T-helper 1 cell treated with Interleukin-12 subunit alpha and Interleukin-12 subunit beta and Interleukin-4 antibody, amounts not matched to agents 30 μg/mL and 1 μg/mL, for 36 hours (primary cell): ENCODE measurements around the gene MAP4K3.
"Not testable (repeated sequence)": the region's sequence is repeated elsewhere in the genome, so short reads cannot be mapped to it uniquely, and the experiment has no call there.

ENCODE experiments used
- H3K27ac Mint-ChIP-seq: one replicate; pipeline ENCODE4 v1.8.0; 2021; ENCODE audit warnings: mild to moderate bottlenecking, mixed read lengths
- H3K27me3 Mint-ChIP-seq: one replicate; pipeline ENCODE4 v1.8.0; 2021; ENCODE audit warnings: low read depth, mixed read lengths
- H3K36me3 Mint-ChIP-seq: one replicate; pipeline ENCODE4 v1.8.0; 2021; ENCODE audit warnings: low read depth, mixed read lengths
- H3K4me1 Mint-ChIP-seq: one replicate; pipeline ENCODE4 v1.8.0; 2021; ENCODE audit warnings: low read depth, mixed read lengths
- H3K4me3 Mint-ChIP-seq: one replicate; pipeline ENCODE4 v1.8.0; 2021; ENCODE audit warnings: mild to moderate bottlenecking, moderate library complexity, mixed read lengths
- H3K9me3 Mint-ChIP-seq: one replicate; pipeline ENCODE4 v1.8.0; 2021; ENCODE audit warnings: mixed read lengths

The MAP4K3 gene

GRCh38 chr2:39247512-39248043, 189.5 kb downstream of the MAP4K3 start:
- Mint-ChIP-seq H3K27me3 (peaks cover under 1% of the 10 kb centered on the region), H3K27ac (no peak overlapping the region), H3K9me3 (peaks cover 4% of the 10 kb centered on the region), H3K4me1 (peaks cover 17% of the 10 kb centered on the region), H3K36me3 (peaks cover 8% of the 10 kb centered on the region), H3K4me3 (no peak overlapping the region)

DNA sequence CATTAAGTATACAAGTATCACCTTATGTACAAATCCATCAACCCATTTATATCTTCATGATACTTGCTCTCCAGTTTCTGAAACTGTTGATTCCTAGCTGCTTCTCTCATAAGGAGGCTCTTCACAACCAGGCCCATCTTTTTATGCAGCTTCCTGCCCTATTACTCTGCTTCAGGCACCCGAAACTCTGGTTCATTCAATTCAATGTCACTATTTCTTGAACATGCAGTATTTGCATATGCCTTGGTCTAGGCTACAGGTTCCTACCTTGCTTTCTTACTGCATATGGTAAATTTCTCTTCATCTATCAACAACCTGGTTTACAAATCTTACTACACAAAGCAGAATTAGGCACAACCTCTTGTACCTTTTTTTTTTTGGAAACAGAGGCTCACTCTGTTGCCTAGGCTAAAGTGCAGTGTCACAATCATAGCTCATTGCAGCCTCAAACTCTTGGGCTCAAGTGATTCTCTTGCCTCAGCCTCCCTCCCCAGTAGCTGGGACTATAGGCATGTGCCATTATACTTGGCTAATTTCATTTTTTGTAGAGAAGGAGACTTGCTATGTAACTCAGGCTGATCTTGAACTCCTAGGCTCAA, 190.6 kb downstream of the MAP4K3 start:
- Mint-ChIP-seq H3K9me3 (peaks cover 3% of the 10 kb centered on the region), H3K36me3 (peaks cover 9% of the 10 kb centered on the region), H3K27me3 (peaks cover 4% of the 10 kb centered on the region), H3K27ac (no peak overlapping the region), H3K4me3 (peak overlapping the region; percentile 6), H3K4me1 (peaks cover 17% of the 10 kb centered on the region)

- H3K4me3 Mint-ChIP-seq, result peak overlapping the region; percentile 77
- H3K36me3 Mint-ChIP-seq, H3K27me3 Mint-ChIP-seq, H3K27ac Mint-ChIP-seq, H3K9me3 Mint-ChIP-seq: not testable (repeated sequence)
- H3K4me1 Mint-ChIP-seq, result peaks cover 14% of the 10 kb centered on the region
Observed at GRCh38 chr2:39244963-39245625, 192.0 kb downstream of the MAP4K3 start.

DNA sequence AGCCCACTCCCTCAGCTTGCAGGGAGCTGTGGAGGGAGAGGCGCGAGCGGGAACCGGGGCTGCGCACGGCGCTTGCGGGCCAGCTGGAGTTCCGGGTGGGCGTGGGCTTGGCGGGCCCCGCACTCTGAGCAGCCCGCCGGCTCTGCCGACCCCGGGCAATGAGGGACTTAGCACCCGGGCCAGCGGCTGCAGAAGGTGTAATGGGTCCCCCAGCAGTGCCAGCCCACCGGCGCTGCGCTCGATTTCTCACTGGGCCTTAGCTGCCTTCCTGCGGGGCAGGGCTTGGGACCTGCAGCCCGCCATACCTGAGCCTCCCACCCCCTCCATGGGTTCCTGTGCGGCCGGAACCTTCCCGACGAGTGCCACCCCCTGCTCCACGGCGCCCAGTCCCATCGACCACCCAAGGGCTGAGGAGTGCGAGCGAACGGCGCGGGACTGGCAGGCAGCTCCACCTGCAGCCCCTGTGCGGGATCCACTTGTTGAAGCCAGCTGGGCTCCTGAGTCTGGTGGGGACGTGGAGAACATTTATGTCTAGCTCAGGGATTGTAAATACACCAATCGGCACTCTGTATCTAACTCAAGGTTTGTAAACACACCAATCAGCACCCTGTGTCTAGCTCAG, 192.7 kb downstream of the MAP4K3 start:
- H3K4me1 Mint-ChIP-seq, result peaks cover 14% of the 10 kb centered on the region
- H3K27ac Mint-ChIP-seq, H3K36me3 Mint-ChIP-seq, H3K9me3 Mint-ChIP-seq, H3K27me3 Mint-ChIP-seq: not testable (repeated sequence)
- peak overlapping the region; percentile 77 for H3K4me3 Mint-ChIP-seq

DNA sequence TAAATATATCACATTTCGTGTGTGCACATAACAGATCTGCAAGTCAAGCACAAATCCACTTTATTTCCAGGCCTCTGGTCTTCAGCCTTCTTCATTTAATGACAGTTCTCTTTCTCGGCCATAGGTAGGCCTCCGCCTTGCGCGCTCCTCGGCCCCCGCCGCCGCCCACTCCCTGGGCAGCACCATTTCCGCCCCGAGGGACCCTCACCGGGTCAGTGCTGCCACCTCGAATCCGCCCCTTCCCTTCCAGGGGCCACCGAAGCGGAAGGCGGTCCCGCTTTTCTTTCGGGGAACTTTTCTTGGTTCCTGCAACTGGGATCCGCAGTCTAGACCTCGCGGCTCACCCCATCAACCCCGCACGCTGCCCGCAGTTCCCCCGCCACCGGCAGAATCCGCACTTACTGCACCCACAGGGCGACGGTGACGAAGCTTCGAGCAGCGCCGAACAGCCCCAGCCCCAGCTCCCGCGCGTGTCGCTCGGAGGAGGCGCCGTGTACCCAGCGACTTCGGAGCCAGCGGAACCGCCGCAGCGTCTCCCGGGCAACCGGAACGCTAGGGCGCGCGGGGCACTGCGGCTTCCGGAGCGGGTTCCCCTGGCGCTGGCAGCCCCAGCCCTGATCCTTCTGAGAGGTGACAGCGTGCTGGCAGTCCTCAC, 193.5 kb downstream of the MAP4K3 start, which contains the start of gene CDKL4:
CDKL4 (minus strand) TSS at position 502 of the 655 bp plus-strand sequence.
- Mint-ChIP-seq H3K27ac (no peak within 1 kb of the TSS), H3K9me3 (no peaks in the 10 kb centered on the region), H3K4me3 (peak within 1 kb of the TSS; percentile 77), H3K4me1 (peaks cover 14% of the 10 kb centered on the region), H3K27me3 (peaks cover 4% of the 10 kb centered on the region), H3K36me3 (peaks cover 2% of the 10 kb centered on the region)

GRCh38 chr2:39241588-39241987, 195.5 kb downstream of the MAP4K3 start:
- Mint-ChIP-seq H3K36me3 (peaks cover 2% of the 10 kb centered on the region), H3K27me3 (peaks cover 4% of the 10 kb centered on the region), H3K27ac (no peak overlapping the region), H3K9me3 (no peaks in the 10 kb centered on the region), H3K4me1 (peaks cover 14% of the 10 kb centered on the region), H3K4me3 (no peak overlapping the region)

- H3K27me3 Mint-ChIP-seq, result peaks cover 4% of the 10 kb centered on the region
- peaks cover 2% of the 10 kb centered on the region for H3K36me3 Mint-ChIP-seq
- no peak overlapping the region for H3K4me3 Mint-ChIP-seq
- peaks cover 10% of the 10 kb centered on the region for H3K4me1 Mint-ChIP-seq
- H3K9me3 Mint-ChIP-seq, result no peaks in the 10 kb centered on the region
- H3K27ac Mint-ChIP-seq, result no peak overlapping the region
Observed at GRCh38 chr2:39240758-39241157, 196.3 kb downstream of the MAP4K3 start.

- Mint-ChIP-seq H3K4me1 (peaks cover 2% of the 10 kb centered on the region), H3K27me3 (peaks cover 8% of the 10 kb centered on the region), H3K9me3 (no peaks in the 10 kb centered on the region), H3K27ac (no peak overlapping the region), H3K36me3 (peaks cover 2% of the 10 kb centered on the region), H3K4me3 (no peak overlapping the region)
Observed at GRCh38 chr2:39234754-39235153, 202.3 kb downstream of the MAP4K3 start.

DNA sequence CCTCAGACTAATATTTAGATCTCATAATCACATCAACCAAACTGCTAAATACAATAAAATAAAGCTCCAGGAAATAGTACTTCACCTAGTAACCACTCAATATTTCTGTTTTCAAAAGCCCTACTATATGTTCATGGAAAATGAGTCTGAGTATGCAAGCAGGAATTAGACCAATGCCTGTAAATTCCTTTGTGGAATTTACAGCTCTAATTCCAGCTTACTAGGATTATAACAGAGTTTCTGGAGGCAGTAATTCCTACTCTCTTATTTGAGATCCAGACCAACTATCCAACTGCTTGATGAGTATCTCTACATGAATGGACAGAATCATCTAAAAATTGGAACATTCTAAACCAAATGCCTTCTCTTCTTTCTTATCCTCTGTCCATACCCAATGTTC, 204.9 kb downstream of the MAP4K3 start:
- Mint-ChIP-seq H3K4me3 (no peak overlapping the region), H3K9me3 (no peaks in the 10 kb centered on the region), H3K27ac (no peak overlapping the region), H3K36me3 (peaks cover 2% of the 10 kb centered on the region), H3K4me1 (peaks cover 18% of the 10 kb centered on the region), H3K27me3 (peaks cover 8% of the 10 kb centered on the region)

- Mint-ChIP-seq H3K36me3 (peaks cover 1% of the 10 kb centered on the region), H3K27ac (peak overlapping the region; percentile 80), H3K4me3 (peak overlapping the region; percentile 71), H3K9me3 (no peaks in the 10 kb centered on the region), H3K27me3 (peaks cover 4% of the 10 kb centered on the region), H3K4me1 (peaks cover 38% of the 10 kb centered on the region)
Observed at GRCh38 chr2:39228413-39229209, 208.5 kb downstream of the MAP4K3 start.

GRCh38 chr2:39227628-39228412, 209.3 kb downstream of the MAP4K3 start:
- Mint-ChIP-seq H3K36me3 (peaks cover 1% of the 10 kb centered on the region), H3K9me3 (no peaks in the 10 kb centered on the region), H3K4me1 (peaks cover 38% of the 10 kb centered on the region), H3K4me3 (peak overlapping the region; percentile 71), H3K27ac (peak overlapping the region; percentile 87), H3K27me3 (no peaks in the 10 kb centered on the region)

DNA sequence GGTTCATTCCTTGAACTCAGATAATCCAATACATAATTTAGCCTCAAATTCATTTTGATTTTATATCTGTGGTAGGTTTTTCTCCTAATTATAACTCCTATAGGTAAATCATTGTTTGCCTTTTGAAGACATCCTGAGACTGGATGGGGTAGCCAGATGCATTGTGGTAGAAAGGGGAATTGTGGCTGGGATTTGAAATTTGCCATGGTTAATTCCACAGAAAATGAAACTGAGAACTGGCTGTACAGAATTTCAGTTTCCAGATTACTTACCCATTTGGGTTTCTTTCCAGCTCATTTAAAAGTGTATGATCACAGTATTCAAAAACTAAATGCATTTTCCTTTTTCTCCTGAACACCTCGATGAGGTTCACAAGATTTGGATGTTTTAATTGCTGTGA, 211.5 kb downstream of the MAP4K3 start:
- Mint-ChIP-seq H3K27ac (peak overlapping the region; percentile 11), H3K9me3 (no peaks in the 10 kb centered on the region), H3K4me3 (no peak overlapping the region), H3K27me3 (no peaks in the 10 kb centered on the region), H3K4me1 (peaks cover 46% of the 10 kb centered on the region), H3K36me3 (peaks cover 6% of the 10 kb centered on the region)

GRCh38 chr2:39223909-39224308, 213.2 kb downstream of the MAP4K3 start:
- Mint-ChIP-seq H3K4me1 (peaks cover 51% of the 10 kb centered on the region), H3K27me3 (no peaks in the 10 kb centered on the region), H3K27ac (no peak overlapping the region)

More at GRCh38 chr2:39223909-39224308, 213.2 kb downstream of the MAP4K3 start:
- no peak overlapping the region for H3K4me3 Mint-ChIP-seq
- H3K36me3 Mint-ChIP-seq, result peaks cover 11% of the 10 kb centered on the region
- H3K9me3 Mint-ChIP-seq, result no peaks in the 10 kb centered on the region
